GM03348 (cell line): ENCODE results near the gene STT3B.

Experiments used
- DNase-seq: peaks from one replicate; pipeline ENCODE4 v3.0.0; 2012; ENCODE audit warnings: low spot score

Gene STT3B

GRCh38 chr3:31652296-31652695, 119.6 kb downstream of the STT3B start:
- DNase-seq = no peak

GRCh38 chr3:31653464-31653863, 120.7 kb downstream of the STT3B start:
- DNase-seq = no peak

- no peak for DNase-seq
Measured at GRCh38 chr3:31654998-31655397, 122.3 kb downstream of the STT3B start.

GRCh38 chr3:31659246-31659645, 126.5 kb downstream of the STT3B start:
- no peak for DNase-seq

GRCh38 chr3:31661286-31661685, 128.6 kb downstream of the STT3B start:
- no peak for DNase-seq

- no peak for DNase-seq
Measured at GRCh38 chr3:31661993-31662670, 129.4 kb downstream of the STT3B start.

- no peak for DNase-seq
Measured at GRCh38 chr3:31664031-31664430, 131.3 kb downstream of the STT3B start.

- no peak for DNase-seq
Measured at GRCh38 chr3:31667582-31667981, 134.9 kb downstream of the STT3B start.

GRCh38 chr3:31668242-31668641, 135.5 kb downstream of the STT3B start:
- DNase-seq = no peak

GRCh38 chr3:31670136-31670535, 137.4 kb downstream of the STT3B start:
- no peak for DNase-seq

- no peak for DNase-seq
Measured at GRCh38 chr3:31670722-31671121, 138.0 kb downstream of the STT3B start.

- DNase-seq = no peak
Measured at GRCh38 chr3:31671451-31671850, 138.7 kb downstream of the STT3B start.

- DNase-seq = no peak
Measured at GRCh38 chr3:31671976-31672375, 139.3 kb downstream of the STT3B start.

GRCh38 chr3:31673950-31674349, 141.2 kb downstream of the STT3B start:
- no peak for DNase-seq

GRCh38 chr3:31676556-31676955, 143.8 kb downstream of the STT3B start:
- DNase-seq = no peak

GRCh38 chr3:31680072-31680870, 147.5 kb downstream of the STT3B start:
- DNase-seq = no peak
